Liver (tissue), 9 donors: Measurements from ENCODE around the gene ANKRD31. TPM values are rescaled to one million over a fixed set of nuclear protein-coding genes. Genes with fewer than 3 reads are reported as not detected.

Experiments
- DNase-seq: peaks from one replicate; pipeline ENCODE4 v3.0.0-alpha.2; 2017; ENCODE audit warnings: low spot score
- H3K27ac ChIP-seq, 2 donors: one replicate each; pipeline ENCODE4 v1.7.0; 2013; ENCODE audit warnings: inconsistent platforms in 2 of 2, low read length in 2 of 2, control low read depth in 1 of 2, low read depth in 1 of 2, mild to moderate bottlenecking in 1 of 2
- H3K27me3 ChIP-seq, 4 donors: one replicate each; pipeline versions ENCODE4 v1.6.1 to v1.7.0; 2013; ENCODE audit warnings: low read length in 3 of 4, inconsistent platforms in 1 of 4, mild to moderate bottlenecking in 1 of 4, moderate library complexity in 1 of 4; ENCODE audit not compliant: control insufficient read depth in 4 of 4, insufficient read depth in 4 of 4
- H3K36me3 ChIP-seq, 4 donors: one replicate each; pipeline versions ENCODE4 v1.6.1 to v1.7.0; 2013; ENCODE audit warnings: low read length in 3 of 4, mild to moderate bottlenecking in 3 of 4, low read depth in 1 of 4, moderate library complexity in 1 of 4; ENCODE audit not compliant: control insufficient read depth in 4 of 4, insufficient read depth in 3 of 4
- H3K4me1 ChIP-seq, 4 donors: one replicate each; pipeline versions ENCODE4 v1.6.1 to v1.7.0; 2013; ENCODE audit warnings: low read length in 3 of 4, mild to moderate bottlenecking in 3 of 4, moderate library complexity in 1 of 4; ENCODE audit not compliant: control insufficient read depth in 4 of 4, insufficient read depth in 4 of 4
- H3K4me3 ChIP-seq, 3 donors: one replicate each; pipeline versions ENCODE4 v1.6.1 to v1.7.0; 2013; ENCODE audit warnings: low read length in 3 of 3, control low read depth in 1 of 3, low read depth in 1 of 3, mild to moderate bottlenecking in 1 of 3
- H3K9ac ChIP-seq, 2 donors: one replicate each; pipeline ENCODE4 v1.7.0; 2013; ENCODE audit warnings: low read length in 2 of 2, mild to moderate bottlenecking in 2 of 2, moderate library complexity in 2 of 2, control low read depth in 1 of 2, low read depth in 1 of 2
- H3K9me3 ChIP-seq, 4 donors: one replicate each; pipeline versions ENCODE4 v1.6.1 to v1.7.0; 2013; ENCODE audit warnings: low read length in 3 of 4; ENCODE audit not compliant: control insufficient read depth in 4 of 4
- CTCF ChIP-seq: fragments of 150-350 bp; IDR thresholded peaks from 2 replicates; pipeline ENCODE4 v1.5.1; 2017; ENCODE audit warnings: improper control_type of control experiment, low read depth, low read length; ENCODE audit not compliant: missing input control
- EGR1 ChIP-seq, 2 donors: IDR thresholded peaks; 2 replicates each; pipeline ENCODE4 v1.6.1; 2016 to 2018; ENCODE audit warnings: antibody characterized with exemption in 2 of 2, low read depth in 2 of 2
- FOXA1 ChIP-seq: IDR thresholded peaks from 2 replicates; pipeline ENCODE4 v1.6.1; 2016; ENCODE audit warnings: antibody characterized with exemption
- FOXA2 ChIP-seq: IDR thresholded peaks from 2 replicates; pipeline ENCODE4 v1.6.1; 2016; ENCODE audit warnings: antibody characterized with exemption
- GABPA ChIP-seq, 2 donors: IDR thresholded peaks in 1 of 2; conservative IDR thresholded peaks in 1 of 2; 2 replicates each; pipeline ENCODE4 v1.6.1; 2016; ENCODE audit warnings: antibody characterized with exemption in 2 of 2, mild to moderate bottlenecking in 1 of 2, moderate library complexity in 1 of 2
- HNF4A ChIP-seq, 2 donors: conservative IDR thresholded peaks; 2 replicates each; pipeline ENCODE4 v1.6.1; 2016; ENCODE audit warnings: antibody characterized with exemption in 2 of 2, mild to moderate bottlenecking in 2 of 2
- HNF4G ChIP-seq: IDR thresholded peaks from 2 replicates; pipeline ENCODE4 v1.6.1; 2016; ENCODE audit warnings: antibody characterized with exemption
- JUND ChIP-seq, 2 donors: IDR thresholded peaks; 2 replicates each; pipeline ENCODE4 v1.6.1; 2016; ENCODE audit warnings: antibody characterized with exemption in 2 of 2
- MAX ChIP-seq: IDR thresholded peaks from 2 replicates; pipeline ENCODE4 v1.6.1; 2016; ENCODE audit warnings: antibody characterized with exemption
- NR2F2 ChIP-seq: IDR thresholded peaks from 2 replicates; pipeline ENCODE4 v1.6.1; 2016; ENCODE audit warnings: antibody characterized with exemption
- RAD21 ChIP-seq, 2 donors: IDR thresholded peaks; 2 replicates each; pipeline ENCODE4 v1.6.1; 2016; ENCODE audit warnings: antibody characterized with exemption in 2 of 2, mild to moderate bottlenecking in 2 of 2
- REST ChIP-seq: IDR thresholded peaks from 2 replicates; pipeline ENCODE4 v1.6.1; 2016; ENCODE audit warnings: antibody characterized with exemption, mild to moderate bottlenecking
- RXRA ChIP-seq, 2 donors: IDR thresholded peaks; 2 replicates each; pipeline ENCODE4 v1.6.1; 2017 to 2018; ENCODE audit warnings: antibody characterized with exemption in 2 of 2, mild to moderate bottlenecking in 1 of 2
- SP1 ChIP-seq: IDR thresholded peaks from 2 replicates; pipeline ENCODE4 v1.6.1; 2018; ENCODE audit warnings: antibody characterized with exemption, mild to moderate bottlenecking
- TAF1 ChIP-seq: conservative IDR thresholded peaks from 2 replicates; pipeline ENCODE4 v1.6.1; 2016; ENCODE audit warnings: antibody characterized with exemption, mild to moderate bottlenecking
- YY1 ChIP-seq: IDR thresholded peaks from 2 replicates; pipeline ENCODE4 v1.6.1; 2016; ENCODE audit warnings: antibody characterized with exemption, mild to moderate bottlenecking
- ZBTB33 ChIP-seq: IDR thresholded peaks from 2 replicates; pipeline ENCODE4 v1.6.1; 2016; ENCODE audit warnings: antibody characterized with exemption
- WGBS: extraction: QIAGEN DNeasy Blood & Tissue Kit; methylation state at CpG from one replicate; pipeline ENCODE4 v1.1.7; 2013; 5-methylcytosine and 5-hydroxymethylcytosine counted together
- polyA plus RNA-seq, 2 donors: library from polyadenylated mRNA; stranded (reverse) in 1 of 2; unstranded in 1 of 2; fragments of 200-250 nt in 1 of 2; fragments of >200 nt in 1 of 2; fragmentation: Nextera tagmentation in 1 of 2; extraction: Ambion mirVana in 1 of 2; gene quantifications; one replicate each; pipeline versions ENCODE4 v1.2.1 to v1.2.3, GENCODE V29; 2013 to 2015
- total RNA-seq, 2 donors: library from RNA; depleted of rRNA; stranded (reverse); fragments of >200 nt; gene quantifications; one replicate each; pipeline ENCODE4 v1.2.3, GENCODE V29; 2014
- donor health status: healthy.
- donor health status: healthy.
- donor health status: healthy.
- donor health status: healthy.
- donor health status: healthy.

Gene ANKRD31
- total and polyA plus RNA-seq, 4 donors: 0.03 to 0.08 (median 0.04) TPM

GRCh38 chr5:75047356-75047755 is 189.3 kb downstream of the ANKRD31 start:
- DNase-seq: no peak
- H3K9me3 ChIP-seq: no peaks in the 10 kb centered on the region

GRCh38 chr5:75046366-75047142 is 190.1 kb downstream of the ANKRD31 start:
- no peaks in the 10 kb centered on the region for H3K9me3 ChIP-seq
- no peaks in the 10 kb centered on the region for H3K27me3 ChIP-seq
- H3K9ac ChIP-seq: no peak overlapping the region
- H3K27ac ChIP-seq: no peak overlapping the region
- peaks cover 0 to 10% (median 2%) of the 10 kb centered on the region in 4 donors for H3K4me1 ChIP-seq
- no peak overlapping the region for H3K4me3 ChIP-seq
- no peaks in the 10 kb centered on the region for H3K36me3 ChIP-seq
- WGBS: 78% methylated on average over 10 of the region's 10 CpGs
- TF ChIP-seq HNF4G (no peak), ZBTB33 (no peak), FOXA2 (no peak), YY1 (no peak), GABPA (IDR thresholded peaks at IDR 0.05 in 1 of 2, conservative IDR thresholded peaks at IDR 0.05 in 1 of 2) (no peak), JUND (IDR thresholded peaks at IDR 0.05) (no peak), RAD21 (IDR thresholded peaks at IDR 0.05) (no peak), SP1 (no peak), TAF1 (no peak), FOXA1 (no peak), HNF4A (conservative IDR thresholded peaks at IDR 0.05) (no peak), RXRA (IDR thresholded peaks at IDR 0.05) (no peak), NR2F2 (no peak), REST (no peak), MAX (no peak), CTCF (no peak), EGR1 (IDR thresholded peaks at IDR 0.05; ENCODE audit: low read depth in 2 of 2) (no peak)
- DNase-seq: no peak

More at GRCh38 chr5:75047356-75047755, 189.3 kb downstream of the ANKRD31 start:
- no peak for TF ChIP-seq RAD21 (IDR thresholded peaks at IDR 0.05)
- no peak overlapping the region for H3K9ac ChIP-seq
- no peak overlapping the region for H3K4me3 ChIP-seq
- H3K4me1 ChIP-seq: peaks cover 0 to 13% (median 4%) of the 10 kb centered on the region in 4 donors
- H3K27me3 ChIP-seq: no peaks in the 10 kb centered on the region
- H3K27ac ChIP-seq: no peak overlapping the region
- H3K36me3 ChIP-seq: no peaks in the 10 kb centered on the region
